Calu3 (cell line): ENCODE measurements around the gene DAB1. TPM values are rescaled to one million over a fixed set of nuclear protein-coding genes. Genes with fewer than 3 reads are reported as not detected.

Experiments
- BruUV-seq: library from RNA; stranded (reverse); fragments of 400-500 nt; replicated peaks from 2 replicates; lab custom pipeline; 2021; lab: Mats Ljungman, UMichigan
- CTCF ChIA-PET: fragments of 300-600 bp; sonication (Branson Sonifier 250); formaldehyde crosslinking; loops from one replicate; lab custom pipeline; 2022; ENCODE audit warnings: antibody characterized with exemption; lab: Charles Lee
- DNase-seq: peaks from one replicate; pipeline ENCODE4 v3.0.0; 2022
- H3K27ac Mint-ChIP-seq: one replicate; pipeline ENCODE4 v1.8.0; 2022; ENCODE audit warnings: mixed read lengths; ENCODE audit not compliant: unreplicated experiment
- H3K27me3 Mint-ChIP-seq: one replicate; pipeline ENCODE4 v1.8.0; 2022; ENCODE audit warnings: mixed read lengths; ENCODE audit not compliant: unreplicated experiment
- H3K36me3 Mint-ChIP-seq: one replicate; pipeline ENCODE4 v1.8.0; 2022; ENCODE audit warnings: mild to moderate bottlenecking, moderate library complexity, mixed read lengths; ENCODE audit not compliant: insufficient read depth, unreplicated experiment
- H3K4me1 Mint-ChIP-seq: one replicate; pipeline ENCODE4 v1.8.0; 2022; ENCODE audit warnings: mild to moderate bottlenecking, low read depth, mixed read lengths; ENCODE audit not compliant: unreplicated experiment
- H3K4me3 Mint-ChIP-seq: one replicate; pipeline ENCODE4 v1.8.0; 2022; ENCODE audit warnings: mild to moderate bottlenecking, low read depth, moderate library complexity, mixed read lengths; ENCODE audit not compliant: unreplicated experiment
- H3K9me3 Mint-ChIP-seq: one replicate; pipeline ENCODE4 v1.8.0; 2022; ENCODE audit warnings: low read depth, mixed read lengths; ENCODE audit not compliant: unreplicated experiment
- intact Hi-C: fragments of 100-400 bp; cut with micrococcal nuclease; formaldehyde crosslinking; loops from one replicate; pipeline ENCODE4 v1.10.0; 2022; ENCODE audit not compliant: unreplicated experiment
- total RNA-seq: library from RNA; stranded (reverse); gene quantifications from 2 replicates; pipeline ENCODE4 v1.2.3, GENCODE V29; 2022
- TF ChIP-seq, protein P1 (sequence below): fragments of 200-600 bp; IDR thresholded peaks from one replicate; pipeline ENCODE4 v1.8.0; 2022; ENCODE audit warnings: antibody characterized with exemption; ENCODE audit not compliant: unreplicated experiment

Gene DAB1
- total RNA-seq, 1 experiment from 2014 or later = not detected

GRCh38 chr1:57319791-57320190 is 104.1 kb downstream of the DAB1 start:
- Mint-ChIP-seq H3K4me3 (no peak overlapping the region), H3K9me3 (peaks cover 6% of the 10 kb centered on the region), H3K27ac (no peak overlapping the region), H3K4me1 (no peaks in the 10 kb centered on the region), H3K27me3 (no peaks in the 10 kb centered on the region), H3K36me3 (no peaks in the 10 kb centered on the region)
- intact Hi-C loops = no loop called here
- CTCF ChIA-PET = no interaction called here
- TF ChIP-seq, protein P1, sequence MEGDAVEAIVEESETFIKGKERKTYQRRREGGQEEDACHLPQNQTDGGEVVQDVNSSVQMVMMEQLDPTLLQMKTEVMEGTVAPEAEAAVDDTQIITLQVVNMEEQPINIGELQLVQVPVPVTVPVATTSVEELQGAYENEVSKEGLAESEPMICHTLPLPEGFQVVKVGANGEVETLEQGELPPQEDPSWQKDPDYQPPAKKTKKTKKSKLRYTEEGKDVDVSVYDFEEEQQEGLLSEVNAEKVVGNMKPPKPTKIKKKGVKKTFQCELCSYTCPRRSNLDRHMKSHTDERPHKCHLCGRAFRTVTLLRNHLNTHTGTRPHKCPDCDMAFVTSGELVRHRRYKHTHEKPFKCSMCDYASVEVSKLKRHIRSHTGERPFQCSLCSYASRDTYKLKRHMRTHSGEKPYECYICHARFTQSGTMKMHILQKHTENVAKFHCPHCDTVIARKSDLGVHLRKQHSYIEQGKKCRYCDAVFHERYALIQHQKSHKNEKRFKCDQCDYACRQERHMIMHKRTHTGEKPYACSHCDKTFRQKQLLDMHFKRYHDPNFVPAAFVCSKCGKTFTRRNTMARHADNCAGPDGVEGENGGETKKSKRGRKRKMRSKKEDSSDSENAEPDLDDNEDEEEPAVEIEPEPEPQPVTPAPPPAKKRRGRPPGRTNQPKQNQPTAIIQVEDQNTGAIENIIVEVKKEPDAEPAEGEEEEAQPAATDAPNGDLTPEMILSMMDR = no peak
- no peak for DNase-seq
- no TSS peak for BruUV-seq

GRCh38 chr1:57319165-57319564 is 104.7 kb downstream of the DAB1 start:
- intact Hi-C loops = no loop called here
- no peak for DNase-seq
- no peaks in the 10 kb centered on the region for H3K36me3 Mint-ChIP-seq

GRCh38 chr1:57316861-57317260 is 107.0 kb downstream of the DAB1 start:
- no peak for DNase-seq
- Mint-ChIP-seq H3K4me3 (no peak overlapping the region), H3K4me1 (no peaks in the 10 kb centered on the region), H3K27me3 (no peaks in the 10 kb centered on the region), H3K9me3 (peaks cover 3% of the 10 kb centered on the region), H3K36me3 (no peaks in the 10 kb centered on the region), H3K27ac (no peak overlapping the region)
- CTCF ChIA-PET = no interaction called here
- intact Hi-C loops = no loop called here
- BruUV-seq = no TSS peak
- TF ChIP-seq, protein P1 = no peak

More at GRCh38 chr1:57319165-57319564, 104.7 kb downstream of the DAB1 start:
- Mint-ChIP-seq H3K27me3 (no peaks in the 10 kb centered on the region), H3K4me3 (no peak overlapping the region), H3K9me3 (peaks cover 6% of the 10 kb centered on the region), H3K27ac (no peak overlapping the region), H3K4me1 (no peaks in the 10 kb centered on the region)
- BruUV-seq = no TSS peak
- CTCF ChIA-PET = no interaction called here
- TF ChIP-seq, protein P1 = no peak

- intact Hi-C loops = no loop called here
- Mint-ChIP-seq H3K27me3 (no peaks in the 10 kb centered on the region), H3K4me1 (no peaks in the 10 kb centered on the region), H3K9me3 (peaks cover 2% of the 10 kb centered on the region), H3K27ac (no peak overlapping the region), H3K36me3 (no peaks in the 10 kb centered on the region), H3K4me3 (no peak overlapping the region)
- TF ChIP-seq, protein P1 = no peak
- DNase-seq = no peak
- CTCF ChIA-PET = no interaction called here
- no TSS peak for BruUV-seq
Observed at GRCh38 chr1:57316291-57316690, 107.6 kb downstream of the DAB1 start.
